HG02610 (cell line): ENCODE data around the gene FRMD3.

Experiments
- ATAC-seq: cut with Tn5 transposase; IDR thresholded peaks from one replicate; pipeline ENCODE4 v1.9.1; 2021; ENCODE audit warnings: mild to moderate bottlenecking, moderate library complexity; ENCODE audit not compliant: unreplicated experiment

The FRMD3 gene

GRCh38 chr9:83294816-83295215 is 243.4 kb downstream of the FRMD3 start:
- no peak for ATAC-seq

DNA sequence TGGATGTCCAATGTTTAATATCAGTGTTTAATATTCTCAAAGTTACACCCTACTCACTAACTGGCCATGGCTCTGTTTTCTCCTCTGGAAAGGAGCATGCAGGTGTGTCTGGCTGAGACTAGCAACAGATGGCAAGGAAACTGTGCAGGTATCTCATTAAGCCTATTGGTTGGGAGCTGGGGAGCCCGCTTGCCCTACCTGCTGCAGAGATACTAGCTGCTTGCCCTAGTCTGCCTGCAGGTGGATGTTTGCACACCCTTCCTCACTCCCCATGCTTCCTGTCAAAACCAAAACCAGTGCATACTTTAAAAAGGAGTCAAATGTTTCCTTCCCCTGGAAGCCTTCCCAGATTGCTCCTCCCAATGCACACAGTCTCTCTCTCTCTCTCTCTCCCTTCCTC is 247.0 kb downstream of the FRMD3 start:
- no peak for ATAC-seq

DNA sequence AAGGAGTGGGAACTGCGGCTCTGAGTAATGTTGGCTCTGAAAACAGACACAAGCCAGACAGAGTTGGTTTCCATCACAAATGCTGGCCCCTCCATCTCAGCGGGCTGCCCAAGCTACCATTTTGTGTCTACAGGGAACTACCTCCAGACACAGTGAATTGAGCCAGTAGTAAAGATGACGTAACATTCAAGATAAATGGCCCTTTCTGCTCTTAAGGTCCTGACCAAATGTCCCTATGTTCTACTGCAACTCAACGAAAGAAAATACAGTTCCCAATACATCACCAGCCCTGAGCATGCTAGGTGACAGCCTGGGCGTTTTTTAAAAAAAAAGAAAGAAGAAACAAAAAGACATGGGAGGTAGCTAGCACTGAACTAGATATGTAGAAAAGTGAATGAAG is 247.5 kb downstream of the FRMD3 start:
- ATAC-seq, result no peak

DNA sequence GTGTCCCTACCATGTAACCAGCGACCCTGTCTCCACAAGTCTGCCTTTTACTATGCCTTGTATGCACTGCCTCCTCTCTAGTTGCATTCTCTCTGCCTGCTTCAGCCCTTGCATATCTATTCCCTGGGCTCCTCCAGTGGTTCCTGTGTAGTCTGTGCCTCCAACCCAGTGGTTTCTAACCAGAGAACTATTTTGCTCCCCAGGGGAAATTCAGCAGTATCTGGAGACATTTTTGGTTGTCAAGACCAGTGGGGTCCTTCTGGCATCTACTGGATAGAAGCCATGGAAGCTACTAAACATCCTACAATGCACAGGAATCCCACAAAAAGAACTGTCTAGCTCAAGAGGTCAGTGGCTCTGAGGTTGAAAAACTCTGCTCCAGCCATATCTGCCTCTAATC is 251.2 kb downstream of the FRMD3 start:
- ATAC-seq, result no peak

GRCh38 chr9:83285445-83286225 is 252.6 kb downstream of the FRMD3 start:
- ATAC-seq, result no peak

GRCh38 chr9:83284746-83285145 is 253.5 kb downstream of the FRMD3 start:
- ATAC-seq, result no peak

DNA sequence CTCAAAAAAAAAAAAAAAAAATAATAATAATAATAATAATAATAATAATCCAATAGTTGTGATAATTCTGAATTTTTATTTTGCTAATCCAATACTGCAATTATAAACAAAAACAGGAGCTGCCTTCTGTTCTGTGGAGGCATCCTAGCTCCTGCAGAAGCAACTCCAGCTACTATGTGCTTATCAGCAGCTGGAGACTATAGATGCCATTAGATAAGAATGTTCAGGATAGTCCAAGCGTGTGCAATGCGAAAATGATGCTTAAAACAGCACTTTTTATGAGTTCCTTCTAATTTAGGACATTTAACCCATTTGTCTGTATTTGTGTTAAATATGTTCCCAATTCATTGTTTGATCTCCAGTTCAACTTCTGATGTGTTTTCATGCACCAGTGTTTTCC is 254.7 kb downstream of the FRMD3 start:
- ATAC-seq, result no peak

DNA sequence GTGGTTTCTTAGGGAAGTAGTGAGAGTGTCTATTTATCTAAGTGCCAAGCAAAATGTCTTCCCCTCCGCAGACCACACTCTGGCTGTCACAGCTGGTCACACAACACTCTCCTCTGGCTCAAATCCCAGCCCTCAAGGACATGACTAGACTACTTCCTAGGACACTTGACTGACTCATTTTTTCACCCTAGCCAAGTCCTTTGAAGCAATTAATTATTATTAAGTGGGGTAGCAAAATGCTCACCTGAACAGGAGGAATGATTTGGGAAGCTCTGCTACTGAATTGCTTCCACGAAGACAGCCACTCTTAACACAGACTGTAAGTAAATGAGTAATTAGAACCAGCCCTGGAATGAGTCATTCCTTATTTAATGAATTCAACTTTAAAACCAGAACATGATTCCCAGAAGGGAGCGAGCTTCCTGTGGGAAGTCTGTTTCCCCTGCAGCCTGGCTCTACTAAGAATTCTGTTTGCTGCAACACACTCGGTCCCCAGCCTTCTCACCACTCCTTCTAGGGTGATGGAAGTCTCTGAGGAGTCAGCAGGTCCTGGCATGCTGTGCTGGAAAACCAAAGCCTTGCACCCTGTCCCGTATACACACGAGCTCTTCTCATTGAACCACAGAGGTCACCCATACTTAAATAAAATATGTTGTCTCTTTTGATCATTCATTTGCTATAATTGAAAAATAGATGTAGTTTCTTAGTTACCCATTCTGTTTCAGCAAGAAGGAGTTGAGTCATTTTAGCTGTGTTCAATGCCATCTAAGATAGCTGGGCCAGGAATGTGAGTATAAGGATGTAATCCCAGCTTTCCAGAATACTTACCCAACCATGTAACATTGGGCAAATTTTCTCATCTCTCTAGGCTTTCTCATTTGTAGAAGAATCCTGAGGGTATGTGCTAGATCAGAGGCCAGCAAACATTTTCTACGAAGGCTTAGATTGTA is 256.6 kb downstream of the FRMD3 start:
- ATAC-seq, result no peak

DNA sequence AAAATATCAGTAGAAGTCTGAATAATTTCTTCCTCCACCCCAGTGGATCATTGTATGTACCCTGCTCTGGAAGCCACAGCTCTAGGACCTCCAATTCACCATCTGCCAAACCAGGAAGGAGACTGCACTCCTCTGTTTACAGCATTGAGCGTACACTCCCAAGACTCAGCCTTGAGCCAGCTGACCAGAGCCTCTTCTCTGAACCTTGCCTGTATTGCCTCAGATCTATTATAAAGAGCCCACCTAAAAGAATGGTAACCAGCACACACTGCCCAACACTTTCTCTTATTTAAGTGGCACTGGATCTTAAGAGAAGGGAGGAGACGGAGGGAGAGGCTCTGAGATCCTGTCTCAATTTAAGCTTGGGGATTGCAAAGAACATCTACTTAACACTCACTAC is 257.4 kb downstream of the FRMD3 start:
- no peak for ATAC-seq

DNA sequence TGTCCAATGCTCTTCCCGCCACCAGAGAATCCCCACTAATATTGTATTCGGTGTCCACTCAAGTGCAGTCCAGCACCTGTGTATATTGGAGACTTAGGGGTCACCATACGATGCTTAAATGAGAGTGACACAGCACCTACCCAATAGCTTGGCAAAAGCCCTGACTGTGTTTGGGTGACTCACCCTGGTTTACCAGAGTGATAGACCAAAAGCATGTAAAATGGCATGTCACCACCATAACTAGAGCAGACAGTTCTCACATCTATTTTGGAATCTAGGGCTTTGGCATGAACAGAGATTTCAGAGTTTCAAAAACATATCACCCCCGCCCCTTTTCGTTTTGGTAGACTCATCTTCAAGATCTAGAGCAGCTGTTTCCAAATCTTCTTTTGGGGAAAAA is 257.9 kb downstream of the FRMD3 start:
- ATAC-seq, result no peak

- no peak for ATAC-seq
These were observed 263.4 kb downstream of the FRMD3 start for GRCh38 chr9:83274787-83275186.

- ATAC-seq, result no peak
These were observed 266.5 kb downstream of the FRMD3 start for GRCh38 chr9:83271665-83272071.

GRCh38 chr9:83270116-83270515 is 268.1 kb downstream of the FRMD3 start:
- ATAC-seq, result no peak

- no peak for ATAC-seq
These were observed 270.5 kb downstream of the FRMD3 start for GRCh38 chr9:83267741-83268140.

- ATAC-seq, result no peak
These were observed 271.3 kb downstream of the FRMD3 start for GRCh38 chr9:83266666-83267496.

DNA sequence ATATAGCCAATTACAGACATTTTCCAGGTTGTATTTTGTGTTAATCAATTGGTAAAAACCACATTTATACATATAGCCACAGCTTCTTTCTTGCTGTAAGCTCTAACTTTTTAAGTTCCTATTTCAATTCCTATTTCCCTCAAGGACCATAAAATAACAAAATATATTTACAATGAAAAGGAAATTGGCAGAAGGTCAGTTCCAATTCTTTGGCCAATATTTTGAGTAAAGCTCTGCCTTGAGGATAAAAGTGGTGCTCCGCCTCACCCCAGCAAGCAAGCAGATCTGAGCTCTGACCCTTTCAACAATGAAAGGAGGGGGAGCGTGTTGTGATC is 271.9 kb downstream of the FRMD3 start:
- no peak for ATAC-seq

DNA sequence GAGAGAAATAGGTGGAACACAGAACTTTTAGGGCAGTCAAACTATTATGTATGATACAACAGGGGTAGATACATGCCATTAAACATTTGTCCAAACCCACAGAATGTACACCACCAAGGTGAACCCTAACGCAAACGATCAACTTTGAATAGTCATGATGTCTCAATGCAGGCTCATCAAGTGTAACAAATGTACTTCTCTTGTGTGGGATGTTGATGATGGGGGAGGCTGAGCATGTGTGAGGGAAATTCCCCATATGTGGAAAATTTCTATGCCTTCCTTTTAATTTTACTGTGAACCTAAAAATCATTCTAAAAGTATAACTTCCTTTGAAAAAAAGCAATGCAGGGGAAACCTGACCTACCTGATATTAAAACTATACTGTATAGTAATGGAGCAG is 273.9 kb downstream of the FRMD3 start:
- ATAC-seq, result no peak

DNA sequence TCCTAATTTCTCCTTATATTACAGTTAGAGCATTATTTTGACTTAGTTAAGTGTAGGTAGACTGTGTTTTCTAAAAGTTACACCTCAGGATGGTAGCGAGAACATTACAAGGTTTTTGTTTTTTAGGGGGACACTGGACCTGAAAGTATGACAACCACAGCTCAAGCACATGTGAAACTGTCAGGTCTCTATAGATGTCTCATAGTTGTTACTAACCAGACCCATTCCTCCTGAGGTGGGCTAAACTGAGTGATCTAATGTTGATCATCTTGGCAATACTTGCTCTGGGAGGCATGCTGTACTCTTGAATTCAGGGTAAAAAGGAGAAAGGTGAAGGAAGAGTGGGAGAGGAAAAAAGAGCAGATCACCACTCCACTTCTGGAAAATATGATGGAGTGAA is 278.6 kb downstream of the FRMD3 start:
- ATAC-seq, result no peak

GRCh38 chr9:83257937-83258891 is 280.0 kb downstream of the FRMD3 start:
- no peak for ATAC-seq

GRCh38 chr9:83247732-83248131 is 290.5 kb downstream of the FRMD3 start:
- no peak for ATAC-seq
